PFSK-1 (cell line): ENCODE data around the gene GCSAM.

Experiments
- FOXP2 ChIP-seq: optimal IDR thresholded peaks from 2 replicates; pipeline ENCODE3; 2011; ENCODE audit warnings: borderline replicate concordance, control low read depth, inconsistent platforms; ENCODE audit not compliant: insufficient read depth; ENCODE audit errors: extremely low read length, extremely low read depth
- POLR2AphosphoS5 ChIP-seq: IDR thresholded peaks from 2 replicates; pipeline ENCODE4 v1.6.1; 2012; ENCODE audit warnings: low read depth, mild to moderate bottlenecking, control low read depth, low read length, moderate library complexity
- SIN3A ChIP-seq: IDR thresholded peaks from 2 replicates; pipeline ENCODE4 v1.6.1; 2012; ENCODE audit warnings: mild to moderate bottlenecking, low read length, moderate library complexity, borderline replicate concordance; ENCODE audit not compliant: insufficient read depth
- TAF1 ChIP-seq: IDR thresholded peaks from 2 replicates; pipeline ENCODE4 v1.6.1; 2012; ENCODE audit warnings: low read length, control low read depth, borderline replicate concordance; ENCODE audit not compliant: insufficient read depth
- TF ChIP-seq, protein P1 (sequence below), 2 experiments: IDR thresholded peaks; 2 replicates each; pipeline versions ENCODE4 v1.6.1 to v1.8.0; 2011 to 2012; ENCODE audit warnings: low read depth in 2 of 2, low read length in 2 of 2, control low read depth in 1 of 2, inconsistent platforms in 1 of 2, mild to moderate bottlenecking in 1 of 2, moderate library complexity in 1 of 2; ENCODE audit not compliant: insufficient read depth in 1 of 2

The GCSAM gene

GRCh38 chr3:112074616-112075497 lies 58.2 kb downstream of the GCSAM start:
- TF ChIP-seq FOXP2: no peak
- TF ChIP-seq POLR2AphosphoS5: no peak
- TF ChIP-seq, protein P1, sequence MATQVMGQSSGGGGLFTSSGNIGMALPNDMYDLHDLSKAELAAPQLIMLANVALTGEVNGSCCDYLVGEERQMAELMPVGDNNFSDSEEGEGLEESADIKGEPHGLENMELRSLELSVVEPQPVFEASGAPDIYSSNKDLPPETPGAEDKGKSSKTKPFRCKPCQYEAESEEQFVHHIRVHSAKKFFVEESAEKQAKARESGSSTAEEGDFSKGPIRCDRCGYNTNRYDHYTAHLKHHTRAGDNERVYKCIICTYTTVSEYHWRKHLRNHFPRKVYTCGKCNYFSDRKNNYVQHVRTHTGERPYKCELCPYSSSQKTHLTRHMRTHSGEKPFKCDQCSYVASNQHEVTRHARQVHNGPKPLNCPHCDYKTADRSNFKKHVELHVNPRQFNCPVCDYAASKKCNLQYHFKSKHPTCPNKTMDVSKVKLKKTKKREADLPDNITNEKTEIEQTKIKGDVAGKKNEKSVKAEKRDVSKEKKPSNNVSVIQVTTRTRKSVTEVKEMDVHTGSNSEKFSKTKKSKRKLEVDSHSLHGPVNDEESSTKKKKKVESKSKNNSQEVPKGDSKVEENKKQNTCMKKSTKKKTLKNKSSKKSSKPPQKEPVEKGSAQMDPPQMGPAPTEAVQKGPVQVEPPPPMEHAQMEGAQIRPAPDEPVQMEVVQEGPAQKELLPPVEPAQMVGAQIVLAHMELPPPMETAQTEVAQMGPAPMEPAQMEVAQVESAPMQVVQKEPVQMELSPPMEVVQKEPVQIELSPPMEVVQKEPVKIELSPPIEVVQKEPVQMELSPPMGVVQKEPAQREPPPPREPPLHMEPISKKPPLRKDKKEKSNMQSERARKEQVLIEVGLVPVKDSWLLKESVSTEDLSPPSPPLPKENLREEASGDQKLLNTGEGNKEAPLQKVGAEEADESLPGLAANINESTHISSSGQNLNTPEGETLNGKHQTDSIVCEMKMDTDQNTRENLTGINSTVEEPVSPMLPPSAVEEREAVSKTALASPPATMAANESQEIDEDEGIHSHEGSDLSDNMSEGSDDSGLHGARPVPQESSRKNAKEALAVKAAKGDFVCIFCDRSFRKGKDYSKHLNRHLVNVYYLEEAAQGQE (IDR thresholded peaks at IDR 0.05; ENCODE audit: insufficient read depth in 1 of 2, low read depth in 2 of 2, low read length in 2 of 2): no peak
- TF ChIP-seq TAF1: no peak
- TF ChIP-seq SIN3A: no peak

GRCh38 chr3:112074006-112074405 lies 59.0 kb downstream of the GCSAM start:
- TF ChIP-seq POLR2AphosphoS5: no peak
- TF ChIP-seq TAF1: no peak
- TF ChIP-seq, protein P1 (IDR thresholded peaks at IDR 0.05; ENCODE audit: insufficient read depth in 1 of 2, low read depth in 2 of 2, low read length in 2 of 2): no peak
- TF ChIP-seq SIN3A: no peak
- TF ChIP-seq FOXP2: no peak
